ENCODE data around the gene ATP10A. TPM values are rescaled to one million over a fixed set of nuclear protein-coding genes. Genes with fewer than 3 reads are reported as not detected.
A peak's percentile ranks its signal among the peaks of the same experiment; 100 is the strongest.

The ATP10A gene
- total RNA-seq, 1 experiment from 2014 or later = 2.1 TPM

- ATAC-seq (no peak), DNase-seq (ENCODE audit: low spot score) (no peak)
- Mint-ChIP-seq H3K4me1 (peaks cover 19% of the 10 kb centered on the region), H3K27ac (no peak overlapping the region), H3K4me3 (no peak overlapping the region), H3K9me3 (peaks cover 13% of the 10 kb centered on the region), H3K27me3 (ENCODE audit: low read depth) (peaks cover 6% of the 10 kb centered on the region), H3K36me3 (peaks cover 10% of the 10 kb centered on the region)
- TF ChIP-seq ZBTB43 (CRISPR knock-in tag; IDR thresholded peaks at IDR 0.05) = no peak
- TF ChIP-seq MXD4 (CRISPR knock-in tag; IDR thresholded peaks at IDR 0.05; ENCODE audit: borderline replicate concordance) = no peak
- no peak for TF ChIP-seq FOXJ3 (CRISPR knock-in tag; IDR thresholded peaks at IDR 0.05; ENCODE audit: borderline replicate concordance)
- no peak for TF ChIP-seq HMGA2 (CRISPR knock-in tag; IDR thresholded peaks at IDR 0.05)
- no peak for TF ChIP-seq E2F5 (CRISPR knock-in tag; IDR thresholded peaks at IDR 0.05)
- no peak for TF ChIP-seq NR3C1 (CRISPR knock-in tag; conservative IDR thresholded peaks at IDR 0.05; ENCODE audit: low read depth)
- TF ChIP-seq ZNF671 (CRISPR knock-in tag; IDR thresholded peaks at IDR 0.05) = no peak
- TF ChIP-seq MYBL2 (CRISPR knock-in tag; IDR thresholded peaks at IDR 0.05) = no peak
- no peak for TF ChIP-seq ELF4 (CRISPR knock-in tag; IDR thresholded peaks at IDR 0.05; ENCODE audit: low read depth)
- no peak for TF ChIP-seq OVOL2 (CRISPR knock-in tag; IDR thresholded peaks at IDR 0.05; ENCODE audit: borderline replicate concordance)
- TF ChIP-seq TCF7 (CRISPR knock-in tag; IDR thresholded peaks at IDR 0.05; ENCODE audit: low read depth) = no peak
- POLR2A ChIA-PET = interaction anchor here (0.6 to 0.7 kb wide), 3 partner anchors 21 to 224 kb away, joined by 3 read pairs; no protein-coding TSS in a partner anchor
- CTCF ChIA-PET = interaction anchor here (0.6 to 3.0 kb wide), 24 partner anchors 7 to 259 kb away, joined by 3 to 37 read pairs (median 4); no protein-coding TSS in a partner anchor
Measured at GRCh38 chr15:25684521-25685431, 178.4 kb downstream of the ATP10A start.

GRCh38 chr15:25683911-25684310 lies 179.2 kb downstream of the ATP10A start:
- Mint-ChIP-seq H3K36me3 (peaks cover 10% of the 10 kb centered on the region), H3K27me3 (ENCODE audit: low read depth) (peaks cover 6% of the 10 kb centered on the region), H3K4me3 (no peak overlapping the region), H3K4me1 (peaks cover 12% of the 10 kb centered on the region), H3K27ac (no peak overlapping the region), H3K9me3 (peaks cover 13% of the 10 kb centered on the region)
- CTCF ChIA-PET = interaction anchor here (0.6 to 3.0 kb wide), 20 partner anchors 8 to 259 kb away, joined by 3 to 37 read pairs (median 4); no protein-coding TSS in a partner anchor
- peak; percentile 43 for DNase-seq (ENCODE audit: low spot score)
- ATAC-seq = peak; percentile 61; the same call in 1 of the 2 replicates
- POLR2A ChIA-PET = interaction anchor here (0.7 kb wide), 1 partner anchor 225 kb away, joined by 3 read pairs; no protein-coding TSS in a partner anchor
- TF ChIP-seq SOX15 (CRISPR knock-in tag; IDR thresholded peaks at IDR 0.05) (no peak), ATF1 (CRISPR knock-in tag; IDR thresholded peaks at IDR 0.05) (no peak), TP53 (CRISPR knock-in tag; IDR thresholded peaks at IDR 0.05) (no peak), TEAD1 (CRISPR knock-in tag; IDR thresholded peaks at IDR 0.05) (no peak), ZSCAN18 (CRISPR knock-in tag; IDR thresholded peaks at IDR 0.05) (no peak), MAX (CRISPR knock-in tag; IDR thresholded peaks at IDR 0.05) (no peak), OVOL2 (CRISPR knock-in tag; IDR thresholded peaks at IDR 0.05; ENCODE audit: borderline replicate concordance) (no peak), KAT7 (CRISPR knock-in tag; IDR thresholded peaks at IDR 0.05; ENCODE audit: borderline replicate concordance) (no peak), ZNF532 (CRISPR knock-in tag; IDR thresholded peaks at IDR 0.05; ENCODE audit: borderline replicate concordance) (no peak), ERG (CRISPR knock-in tag; IDR thresholded peaks at IDR 0.05) (no peak), ZNF317 (CRISPR knock-in tag; IDR thresholded peaks at IDR 0.05; ENCODE audit: borderline replicate concordance, low read depth) (no peak), ZBTB43 (CRISPR knock-in tag; IDR thresholded peaks at IDR 0.05) (no peak)

Measured in WTC11 (cell line).